ENCODE data around the gene MAG.

Gene MAG

GRCh38 chr19:35274323-35274722 lies 17.6 kb upstream of the MAG start (continued):
- TF ChIP-seq KLF17 (tag by site-specific recombination; IDR thresholded peaks at IDR 0.05) (no peak), ZNF558 (tag by site-specific recombination; IDR thresholded peaks at IDR 0.05) (no peak), BCL6B (tag by site-specific recombination; IDR thresholded peaks at IDR 0.05) (no peak), EGR2 (tag by site-specific recombination; IDR thresholded peaks at IDR 0.05; ENCODE audit: low read depth) (no peak), KLF10 (tag by site-specific recombination; IDR thresholded peaks at IDR 0.05) (no peak), ZSCAN16 (tag by site-specific recombination; IDR thresholded peaks at IDR 0.05) (no peak)

GRCh38 chr19:35276706-35277281 lies 15.2 kb upstream of the MAG start:
- peak overlapping the region; percentile 17; the same call in 1 of the 2 replicates for H3K27ac ChIP-seq (ENCODE audit: extremely low read depth, low read depth, low read length)
- ChIA-PET POLR2A (interaction anchor here (1.3 to 4.2 kb wide), 2 partner anchors 12 to 14 kb away, joined by 3 to 23 read pairs; no protein-coding TSS in a partner anchor), CTCF (interaction anchor here (0.7 to 3.8 kb wide), 2 partner anchors 10 to 95 kb away, joined by 3 to 17 read pairs; no protein-coding TSS in a partner anchor)
- TF ChIP-seq ZEB2 (tag by site-specific recombination; IDR thresholded peaks at IDR 0.05) (no peak), ZNF133 (tag by site-specific recombination; IDR thresholded peaks at IDR 0.05) (no peak), GLI2 (tag by site-specific recombination; IDR thresholded peaks at IDR 0.05; ENCODE audit: borderline replicate concordance, low read depth) (no peak), KLF7 (tag by site-specific recombination; IDR thresholded peaks at IDR 0.05; ENCODE audit: borderline replicate concordance) (no peak), ZSCAN30 (tag by site-specific recombination; IDR thresholded peaks at IDR 0.05) (no peak), ZNF660 (tag by site-specific recombination; IDR thresholded peaks at IDR 0.05) (no peak), KLF1 (tag by site-specific recombination; IDR thresholded peaks at IDR 0.05) (peak; percentile 27; the same call in 1 of the 2 replicates)
- H3K36me3 ChIP-seq (ENCODE audit: control insufficient read depth in 2 of 2, insufficient read depth in 1 of 2, low read length in 2 of 2): peaks cover 61 to 73% of the 10 kb centered on the region in 2 experiments
- no peaks in the 10 kb centered on the region for H3K4me1 ChIP-seq (ENCODE audit: control insufficient read depth, insufficient read depth, low read length)
- H3K4me3 ChIP-seq (ENCODE audit: low read depth, low read length): no peak overlapping the region
- no peaks in the 10 kb centered on the region for H3K9me3 ChIP-seq (ENCODE audit: control insufficient read depth, insufficient read depth, low read depth, low read length)

GRCh38 chr19:35278578-35279284 lies 13.2 kb upstream of the MAG start:
- no peaks in the 10 kb centered on the region for H3K9me3 ChIP-seq (ENCODE audit: control insufficient read depth, insufficient read depth, low read depth, low read length)
- no peaks in the 10 kb centered on the region for H3K4me1 ChIP-seq (ENCODE audit: control insufficient read depth, insufficient read depth, low read length)
- TF ChIP-seq ZNF157 (tag by site-specific recombination; IDR thresholded peaks at IDR 0.05) (no peak), ZNF214 (tag by site-specific recombination; IDR thresholded peaks at IDR 0.05; ENCODE audit: borderline replicate concordance) (no peak), ZNF473 (tag by site-specific recombination; IDR thresholded peaks at IDR 0.05) (no peak), ZFHX2 (tag by site-specific recombination; conservative IDR thresholded peaks at IDR 0.05) (0 out of 2 replicates have a peak, but pooled peaks have one; percentile 10)
- CTCF ChIA-PET: interaction anchor here (0.6 to 0.9 kb wide), 4 partner anchors 74 to 458 kb away, joined by 3 to 4 read pairs (median 3); no protein-coding TSS in a partner anchor
- peaks cover 42 to 53% of the 10 kb centered on the region in 2 experiments for H3K36me3 ChIP-seq (ENCODE audit: control insufficient read depth in 2 of 2, insufficient read depth in 1 of 2, low read length in 2 of 2)
- no peak overlapping the region for H3K27ac ChIP-seq (ENCODE audit: extremely low read depth, low read depth, low read length)
- no peak overlapping the region for H3K4me3 ChIP-seq (ENCODE audit: low read depth, low read length)
- POLR2A ChIA-PET: interaction anchor here (0.6 to 4.2 kb wide), 3 partner anchors 14 to 126 kb away, joined by 3 to 23 read pairs (median 3); no protein-coding TSS in a partner anchor
